ENCODE data around the gene CLASP1. TPM values are rescaled to one million over a fixed set of nuclear protein-coding genes. Genes with fewer than 3 reads are reported as not detected.

The CLASP1 gene
- total RNA-seq, 2 experiments from 2014 or later, result 58.0 to 58.5 TPM

- H3K4me1 Mint-ChIP-seq (ENCODE audit: low read depth), result peaks cover 31% of the 10 kb centered on the region
- no peaks in the 10 kb centered on the region for H3K9me3 Mint-ChIP-seq
- ChIA-PET CTCF (interaction anchor here (0.6 kb wide), 1 partner anchor 131 kb away, joined by 3 read pairs; no protein-coding TSS in a partner anchor), POLR2A (no interaction called here)
- no peaks in the 10 kb centered on the region for H3K27me3 ChIP-seq (ENCODE audit: control insufficient read depth in 1 of 2, insufficient read depth in 2 of 2, low read length in 2 of 2)
- intact Hi-C loops (cut with DNase I, micrococcal nuclease), result no loop called here
- H3K27ac Mint-ChIP-seq, result no peak overlapping the region
- H3K27me3 Mint-ChIP-seq, result no peaks in the 10 kb centered on the region
- no peak for TF ChIP-seq CTCF (IDR thresholded peaks at IDR 0.05)
- ATAC-seq (ENCODE audit: poor library complexity) (no peak), DNase-seq (no peak)
- no peaks in the 10 kb centered on the region for H3K9me3 ChIP-seq (ENCODE audit: control insufficient read depth in 1 of 2, insufficient read depth in 1 of 2, low read length in 2 of 2)
- H3K36me3 Mint-ChIP-seq (ENCODE audit: low read depth), result peaks cover 20% of the 10 kb centered on the region
- H3K4me1 ChIP-seq (ENCODE audit: insufficient read depth, low read length), result peaks cover 2% of the 10 kb centered on the region
- H3K4me3 ChIP-seq (ENCODE audit: low read length), result no peak overlapping the region
- H3K27ac ChIP-seq (ENCODE audit: low read depth in 1 of 2, low read length in 2 of 2), result no peak overlapping the region
- no peak overlapping the region for H3K4me3 Mint-ChIP-seq
- H3K36me3 ChIP-seq (ENCODE audit: insufficient read depth, low read length), result peaks cover 5% of the 10 kb centered on the region
Measured at GRCh38 chr2:121588357-121588756, 60.9 kb downstream of the CLASP1 start.

- Mint-ChIP-seq H3K9me3 (no peaks in the 10 kb centered on the region), H3K4me1 (ENCODE audit: low read depth) (peaks cover 34% of the 10 kb centered on the region), H3K4me3 (no peak overlapping the region), H3K27ac (no peak overlapping the region), H3K36me3 (ENCODE audit: low read depth) (peaks cover 20% of the 10 kb centered on the region), H3K27me3 (no peaks in the 10 kb centered on the region)
- ChIA-PET POLR2A (no interaction called here), CTCF (no interaction called here)
- intact Hi-C loops (cut with DNase I, micrococcal nuclease), result no loop called here
- Histone ChIP-seq H3K27ac (ENCODE audit: low read depth in 1 of 2, low read length in 2 of 2) (no peak overlapping the region), H3K9me3 (ENCODE audit: control insufficient read depth in 1 of 2, insufficient read depth in 1 of 2, low read length in 2 of 2) (no peaks in the 10 kb centered on the region), H3K36me3 (ENCODE audit: insufficient read depth, low read length) (peaks cover 5% of the 10 kb centered on the region), H3K4me1 (ENCODE audit: insufficient read depth, low read length) (peaks cover 2% of the 10 kb centered on the region), H3K4me3 (ENCODE audit: low read length) (no peak overlapping the region), H3K27me3 (ENCODE audit: control insufficient read depth in 1 of 2, insufficient read depth in 2 of 2, low read length in 2 of 2) (no peaks in the 10 kb centered on the region)
- DNase-seq (no peak), ATAC-seq (ENCODE audit: poor library complexity) (no peak)
- no peak for TF ChIP-seq CTCF (IDR thresholded peaks at IDR 0.05)
Measured at GRCh38 chr2:121587131-121587530, 62.1 kb downstream of the CLASP1 start.

GRCh38 chr2:121584741-121585140 lies 64.5 kb downstream of the CLASP1 start:
- CTCF ChIA-PET, result no interaction called here
- intact Hi-C loops (cut with DNase I, micrococcal nuclease), result no loop called here
- Histone ChIP-seq H3K9me3 (ENCODE audit: control insufficient read depth in 1 of 2, insufficient read depth in 1 of 2, low read length in 2 of 2) (no peaks in the 10 kb centered on the region), H3K4me3 (ENCODE audit: low read length) (no peak overlapping the region), H3K27me3 (ENCODE audit: control insufficient read depth in 1 of 2, insufficient read depth in 2 of 2, low read length in 2 of 2) (no peaks in the 10 kb centered on the region), H3K4me1 (ENCODE audit: insufficient read depth, low read length) (peaks cover 2% of the 10 kb centered on the region), H3K27ac (ENCODE audit: low read depth in 1 of 2, low read length in 2 of 2) (no peak overlapping the region), H3K36me3 (ENCODE audit: insufficient read depth, low read length) (peaks cover 5% of the 10 kb centered on the region)
- peaks cover 25% of the 10 kb centered on the region for H3K4me1 Mint-ChIP-seq (ENCODE audit: low read depth)
- no peak for ATAC-seq (ENCODE audit: poor library complexity)
- no peaks in the 10 kb centered on the region for H3K9me3 Mint-ChIP-seq
- peaks cover 17% of the 10 kb centered on the region for H3K36me3 Mint-ChIP-seq (ENCODE audit: low read depth)
- H3K27ac Mint-ChIP-seq, result no peak overlapping the region
- H3K4me3 Mint-ChIP-seq, result no peak overlapping the region
- no peaks in the 10 kb centered on the region for H3K27me3 Mint-ChIP-seq
- TF ChIP-seq CTCF (IDR thresholded peaks at IDR 0.05), result no peak
- no peak for DNase-seq
- POLR2A ChIA-PET, result interaction anchor here (1.8 kb wide), 1 partner anchor 65 kb away, joined by 4 read pairs; no protein-coding TSS in a partner anchor

Measured in CD4-positive, alpha-beta T cell (primary cell).